CD4-positive, CD25-positive, alpha-beta regulatory T cell (primary cell): ENCODE measurements around the gene FBP1. TPM values are rescaled to one million over a fixed set of nuclear protein-coding genes. Genes with fewer than 3 reads are reported as not detected.

Source experiments
- ATAC-seq, 2 donors: fragments of 150-1000 bp; cut with Tn5 transposase; one replicate each; pipeline ENCODE4 v1.10.0; 2021; ENCODE audit warnings: low read depth in 2 of 2, moderate number of reproducible peaks in 2 of 2, moderate library complexity in 1 of 2
- DNase-seq, 3 donors: peaks; one replicate each; pipeline versions ENCODE4 v3.0.0 to v3.0.0-alpha.2; 2012 to 2022; ENCODE audit warnings: mixed read lengths in 1 of 3
- H3K27ac ChIP-seq: one replicate; pipeline ENCODE4 v1.7.0; 2013; ENCODE audit warnings: mild to moderate bottlenecking, low read length; ENCODE audit not compliant: insufficient read depth, poor library complexity, severe bottlenecking
- H3K27me3 ChIP-seq: one replicate; pipeline ENCODE4 v1.7.0; 2013; ENCODE audit warnings: low read length; ENCODE audit not compliant: control insufficient read depth, insufficient read depth
- H3K36me3 ChIP-seq: one replicate; pipeline ENCODE4 v1.7.0; 2013; ENCODE audit warnings: mild to moderate bottlenecking, low read length, moderate library complexity; ENCODE audit not compliant: control insufficient read depth, insufficient read depth
- H3K4me1 ChIP-seq: 2 replicates; pipeline ENCODE4 v1.7.0; 2013; ENCODE audit warnings: mild to moderate bottlenecking, low read length; ENCODE audit not compliant: insufficient read depth, control insufficient read depth, poor library complexity, severe bottlenecking
- H3K4me3 ChIP-seq: one replicate; pipeline ENCODE4 v1.7.0; 2013; ENCODE audit warnings: low read depth, mild to moderate bottlenecking, low read length, moderate library complexity
- H3K9me3 ChIP-seq, 2 experiments: 1 replicate in 1 of 2; 2 replicates in 1 of 2; pipeline ENCODE4 v1.7.0; 2013; ENCODE audit warnings: low read length in 2 of 2, mild to moderate bottlenecking in 1 of 2, moderate library complexity in 1 of 2; ENCODE audit not compliant: control insufficient read depth in 2 of 2
- H3K27ac Mint-ChIP-seq, 3 donors: one replicate each; pipeline ENCODE4 v1.8.0; 2020 to 2022; ENCODE audit warnings: mild to moderate bottlenecking in 3 of 3, mixed read lengths in 3 of 3, moderate library complexity in 2 of 3
- H3K27me3 Mint-ChIP-seq: one replicate; pipeline ENCODE4 v1.8.0; 2022; ENCODE audit warnings: mild to moderate bottlenecking, mixed read lengths
- H3K36me3 Mint-ChIP-seq: one replicate; pipeline ENCODE4 v1.8.0; 2020; ENCODE audit warnings: mixed read lengths
- H3K4me1 Mint-ChIP-seq, 4 donors: one replicate each; pipeline ENCODE4 v1.8.0; 2020 to 2022; ENCODE audit warnings: mixed read lengths in 4 of 4, mild to moderate bottlenecking in 1 of 4
- H3K4me3 Mint-ChIP-seq, 4 donors: one replicate each; pipeline ENCODE4 v1.8.0; 2020 to 2022; ENCODE audit warnings: mild to moderate bottlenecking in 4 of 4, mixed read lengths in 4 of 4, moderate library complexity in 3 of 4
- H3K9me3 Mint-ChIP-seq, 7 donors: one replicate each; pipeline ENCODE4 v1.8.0; 2020 to 2022; ENCODE audit warnings: mixed read lengths in 7 of 7, mild to moderate bottlenecking in 3 of 7, moderate library complexity in 2 of 7
- polyA plus RNA-seq, 4 donors: library from polyadenylated mRNA; unstranded; fragments of 300-500 nt; fragmentation: Illumina TruSeq; gene quantifications; one replicate each; pipeline ENCODE4 v1.2.3, GENCODE V29; 2021
- total RNA-seq: library from RNA; stranded (reverse); gene quantifications from one replicate; pipeline ENCODE4 v1.2.3, GENCODE V29; 2022

The FBP1 gene
- total and polyA plus RNA-seq, 5 donors from 2014 or later: 0.42 to 9.2 (median 4.8) TPM

DNA sequence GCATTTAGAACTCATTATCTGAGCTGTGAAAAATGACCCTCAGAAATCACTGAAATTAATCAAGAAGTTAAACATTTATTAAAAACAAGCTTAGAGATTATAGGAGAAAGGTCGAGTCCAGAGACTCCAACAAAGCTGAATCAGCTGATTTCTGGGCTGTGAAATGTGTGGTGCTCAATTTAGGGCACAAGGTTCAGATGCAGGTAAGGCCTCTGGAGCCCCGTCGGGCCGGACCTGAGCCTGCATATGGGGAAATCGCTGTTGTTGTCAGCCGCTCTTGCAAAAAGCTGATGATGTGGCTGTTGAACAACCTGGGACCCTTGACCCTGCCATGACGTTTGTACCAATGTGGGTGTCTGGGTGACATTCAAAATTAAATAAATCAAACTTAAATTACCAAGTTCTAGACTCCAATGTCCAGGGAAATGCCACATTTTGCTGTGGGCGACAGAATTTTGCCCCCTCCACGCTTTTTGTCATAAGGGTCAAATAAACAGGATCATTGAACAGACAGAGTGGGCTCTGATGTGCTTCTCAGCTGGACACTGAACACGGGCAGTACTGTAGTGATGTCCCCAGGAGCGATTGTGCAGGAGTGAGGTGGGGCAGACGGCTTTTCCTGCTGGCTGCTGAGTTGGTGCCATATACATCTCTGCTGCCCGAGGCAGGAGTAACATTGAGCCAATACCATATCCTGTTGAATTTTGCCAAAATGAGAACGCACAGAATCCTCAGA, 27.2 kb upstream of the FBP1 start:
- Histone ChIP-seq H3K27me3 (no peaks in the 10 kb centered on the region), H3K4me3 (no peak overlapping the region), H3K4me1 (no peaks in the 10 kb centered on the region), H3K27ac (no peak overlapping the region), H3K9me3 (no peaks in the 10 kb centered on the region), H3K36me3 (no peaks in the 10 kb centered on the region)
- peaks cover 52% of the 10 kb centered on the region for H3K27me3 Mint-ChIP-seq
- no peaks in the 10 kb centered on the region for H3K9me3 Mint-ChIP-seq
- peaks cover 0 to 8% (median 5%) of the 10 kb centered on the region in 4 donors for H3K4me1 Mint-ChIP-seq
- no peak overlapping the region for H3K27ac Mint-ChIP-seq
- H3K36me3 Mint-ChIP-seq: no peaks in the 10 kb centered on the region
- DNase-seq (no peak), ATAC-seq (no peak)
- H3K4me3 Mint-ChIP-seq: no peak overlapping the region

DNA sequence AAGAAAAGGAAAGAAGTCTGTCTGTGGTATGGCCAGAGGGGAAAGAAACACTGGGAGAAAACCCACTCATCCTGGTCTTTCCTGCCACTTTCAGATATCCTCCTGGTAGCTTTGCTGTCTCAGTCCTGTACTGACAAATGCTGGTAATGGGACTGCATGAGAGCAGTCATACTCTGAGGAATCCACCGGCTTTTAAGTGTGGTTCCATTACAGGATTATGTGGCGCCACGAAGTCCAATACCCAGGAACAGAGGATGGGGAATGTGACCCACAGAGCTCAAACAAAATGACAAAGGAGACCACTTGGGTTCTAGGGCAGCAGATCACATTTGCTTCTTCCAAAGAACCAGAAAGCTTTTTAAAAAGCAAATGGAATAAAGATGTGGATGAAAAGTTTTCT, 26.3 kb upstream of the FBP1 start:
- ATAC-seq: no peak

DNA sequence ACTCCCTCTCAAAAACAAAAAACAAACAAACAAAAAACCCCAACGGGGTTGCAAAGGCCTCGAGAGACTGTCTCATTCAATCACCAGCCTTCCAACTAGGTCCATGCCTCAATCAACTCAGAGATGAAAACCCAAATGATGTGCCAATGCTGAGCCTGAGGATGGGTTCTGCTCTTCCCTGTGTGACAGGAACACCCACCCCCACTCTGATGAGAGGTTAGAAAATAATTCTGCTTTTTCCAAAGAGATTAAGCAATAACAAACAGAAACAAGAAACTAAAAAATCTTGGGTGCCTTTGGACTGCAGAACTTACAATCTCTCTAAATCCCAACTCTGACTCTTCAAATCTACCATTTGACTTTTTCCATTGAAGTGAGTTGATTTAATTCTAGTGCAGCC, 25.5 kb upstream of the FBP1 start:
- Mint-ChIP-seq H3K27me3 (peaks cover 49% of the 10 kb centered on the region), H3K4me1 (peaks cover 0 to 6% (median 4%) of the 10 kb centered on the region in 4 donors), H3K27ac (no peak overlapping the region), H3K36me3 (no peaks in the 10 kb centered on the region), H3K9me3 (no peaks in the 10 kb centered on the region), H3K4me3 (no peak overlapping the region)
- H3K9me3 ChIP-seq: no peaks in the 10 kb centered on the region
- DNase-seq (no peak), ATAC-seq (no peak)
- H3K36me3 ChIP-seq: no peaks in the 10 kb centered on the region
- no peak overlapping the region for H3K27ac ChIP-seq
- H3K4me1 ChIP-seq: no peaks in the 10 kb centered on the region
- H3K4me3 ChIP-seq: no peak overlapping the region
- H3K27me3 ChIP-seq: no peaks in the 10 kb centered on the region

More for the DNA sequence above, 26.3 kb upstream of the FBP1 start:
- Histone ChIP-seq H3K27me3 (no peaks in the 10 kb centered on the region), H3K4me3 (no peak overlapping the region), H3K9me3 (no peaks in the 10 kb centered on the region), H3K36me3 (no peaks in the 10 kb centered on the region), H3K4me1 (no peaks in the 10 kb centered on the region), H3K27ac (no peak overlapping the region)
- peaks cover 0 to 8% (median 5%) of the 10 kb centered on the region in 4 donors for H3K4me1 Mint-ChIP-seq
- H3K9me3 Mint-ChIP-seq: no peaks in the 10 kb centered on the region
- no peak overlapping the region for H3K27ac Mint-ChIP-seq
- peak overlapping the region in 1 of 4 donors; percentile 72 for H3K4me3 Mint-ChIP-seq
- H3K27me3 Mint-ChIP-seq: peaks cover 52% of the 10 kb centered on the region
- H3K36me3 Mint-ChIP-seq: no peaks in the 10 kb centered on the region
- no peak for DNase-seq

DNA sequence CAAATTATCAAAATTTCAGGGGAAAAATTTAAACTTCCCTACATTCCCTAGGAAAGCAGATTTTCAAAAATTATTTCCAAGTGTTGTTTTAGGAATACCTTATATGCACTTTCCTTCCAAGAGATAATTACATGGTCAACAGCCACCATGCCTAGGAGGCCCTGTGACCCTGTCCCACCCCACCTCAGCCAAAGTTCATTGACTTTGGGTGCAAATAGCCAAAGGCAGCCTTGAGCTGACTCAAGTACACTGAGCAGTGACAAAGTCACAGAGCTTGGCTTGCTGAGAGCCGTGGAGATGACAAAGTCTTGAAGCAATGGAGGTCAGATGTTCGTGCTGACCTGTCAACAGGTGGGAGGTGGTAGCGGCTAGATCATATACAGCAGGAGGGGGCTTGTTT, 24.3 kb upstream of the FBP1 start:
- Histone ChIP-seq H3K36me3 (no peaks in the 10 kb centered on the region), H3K27ac (no peak overlapping the region), H3K4me1 (no peaks in the 10 kb centered on the region), H3K9me3 (no peaks in the 10 kb centered on the region), H3K27me3 (no peaks in the 10 kb centered on the region), H3K4me3 (no peak overlapping the region)
- Mint-ChIP-seq H3K27ac (no peak overlapping the region), H3K4me3 (no peak overlapping the region), H3K9me3 (no peaks in the 10 kb centered on the region), H3K36me3 (no peaks in the 10 kb centered on the region), H3K27me3 (peaks cover 40% of the 10 kb centered on the region), H3K4me1 (no peaks in the 10 kb centered on the region)
- no peak for ATAC-seq
- no peak for DNase-seq

DNA sequence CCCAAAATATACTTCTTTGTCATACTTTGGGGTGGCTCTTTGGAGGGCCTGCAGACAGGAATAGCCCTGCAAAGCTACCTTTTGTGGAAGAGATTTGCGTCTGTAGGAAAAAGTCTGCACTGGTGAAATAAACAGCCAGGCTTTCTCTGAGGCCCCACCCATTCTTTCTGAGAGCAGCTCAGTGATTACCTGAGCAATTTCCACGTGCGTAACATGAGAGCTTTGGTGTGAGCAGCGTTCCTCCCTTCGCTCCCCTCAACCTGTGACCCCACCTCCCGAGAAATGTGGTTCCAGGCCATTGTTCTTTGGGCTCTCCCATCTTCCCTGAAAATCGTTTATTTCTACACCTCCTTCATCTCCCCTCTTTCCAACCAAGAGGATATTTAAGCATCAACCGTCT, 23.8 kb upstream of the FBP1 start:
- no peaks in the 10 kb centered on the region for H3K4me1 Mint-ChIP-seq
- H3K9me3 Mint-ChIP-seq: no peaks in the 10 kb centered on the region
- H3K27ac ChIP-seq: no peak overlapping the region
- H3K27me3 ChIP-seq: no peaks in the 10 kb centered on the region
- H3K4me3 Mint-ChIP-seq: no peak overlapping the region
- H3K36me3 ChIP-seq: no peaks in the 10 kb centered on the region
- no peak for DNase-seq
- peaks cover 35% of the 10 kb centered on the region for H3K27me3 Mint-ChIP-seq
- H3K4me1 ChIP-seq: no peaks in the 10 kb centered on the region
- H3K36me3 Mint-ChIP-seq: no peaks in the 10 kb centered on the region
- no peak overlapping the region for H3K27ac Mint-ChIP-seq
- no peak for ATAC-seq
- no peak overlapping the region for H3K4me3 ChIP-seq
- H3K9me3 ChIP-seq: no peaks in the 10 kb centered on the region

DNA sequence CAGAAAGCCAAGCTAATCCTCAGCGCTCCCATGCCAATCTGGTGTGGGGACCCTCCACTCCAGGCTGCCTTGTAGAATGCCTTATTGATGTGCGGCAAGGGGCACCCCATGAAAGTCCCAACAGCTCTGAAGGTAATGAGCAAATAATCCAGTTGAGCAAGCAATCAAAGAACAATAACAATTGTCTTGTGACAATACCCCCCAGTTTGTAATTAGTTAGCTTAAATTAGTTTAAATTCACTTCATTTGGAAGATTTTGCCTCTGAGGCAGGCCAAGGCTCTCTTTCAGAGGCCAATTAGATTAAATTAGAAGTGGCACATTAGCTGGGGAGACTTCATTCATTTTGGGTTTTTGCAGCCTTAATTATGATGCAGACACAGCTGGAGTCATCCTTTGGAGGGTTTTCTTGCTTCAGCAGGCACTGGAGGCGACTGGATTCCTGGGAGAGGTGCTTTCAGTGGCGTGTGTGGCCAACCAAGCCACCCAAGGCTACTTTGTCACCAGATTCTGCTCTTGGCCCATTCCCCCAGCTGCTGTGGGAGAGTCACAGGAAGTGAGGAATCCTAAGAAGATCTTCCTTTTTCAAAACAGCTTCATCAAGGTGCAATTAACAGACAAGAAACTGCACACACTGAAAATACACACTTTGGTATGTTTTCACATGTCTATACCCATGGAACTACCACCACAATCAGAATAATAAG, 17.9 kb upstream of the FBP1 start:
- H3K4me3 Mint-ChIP-seq: no peak overlapping the region
- H3K9me3 ChIP-seq: no peaks in the 10 kb centered on the region
- no peak for ATAC-seq

DNA sequence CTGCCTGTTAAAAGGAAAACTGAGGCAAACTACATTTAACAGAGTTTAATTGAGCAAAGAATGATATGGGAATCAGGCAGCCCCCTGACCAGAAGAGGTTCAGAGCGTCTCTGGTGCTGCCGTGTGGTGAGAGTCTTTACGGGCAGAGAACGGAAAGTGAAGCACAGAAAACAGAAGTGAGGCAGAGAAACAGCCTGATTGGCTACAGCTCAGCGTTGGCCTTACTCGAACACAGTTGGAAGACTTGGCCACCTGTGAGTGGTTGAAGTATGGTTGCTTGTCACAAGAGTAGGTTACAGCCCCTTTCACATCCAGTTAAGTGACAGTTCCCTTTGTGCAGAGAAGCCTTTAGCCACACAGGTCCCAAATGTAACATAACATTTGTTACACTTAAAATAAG, 16.9 kb upstream of the FBP1 start:
- Histone ChIP-seq H3K4me1 (peaks cover 10% of the 10 kb centered on the region), H3K4me3 (peak overlapping the region; percentile 57), H3K27me3 (no peaks in the 10 kb centered on the region), H3K27ac (no peak overlapping the region), H3K9me3 (no peaks in the 10 kb centered on the region), H3K36me3 (no peaks in the 10 kb centered on the region)
- H3K4me1 Mint-ChIP-seq: peaks cover 3 to 14% (median 7%) of the 10 kb centered on the region in 4 donors
- H3K4me3 Mint-ChIP-seq: peak overlapping the region in 3 of 4 donors; percentile 56 to 68 (median 68)
- H3K9me3 Mint-ChIP-seq: peaks cover 0 to 2% (median 0%) of the 10 kb centered on the region in 7 donors
- peaks cover 4% of the 10 kb centered on the region for H3K27me3 Mint-ChIP-seq
- H3K36me3 Mint-ChIP-seq: no peaks in the 10 kb centered on the region
- peak overlapping the region; percentile 37 to 43 (median 43) for H3K27ac Mint-ChIP-seq
- DNase-seq (peak in 2 of 3 donors; percentile 36 to 74), ATAC-seq (peak; percentile 88 to 96)

More for the DNA sequence above, 17.9 kb upstream of the FBP1 start:
- Histone ChIP-seq H3K4me3 (no peak overlapping the region), H3K27me3 (no peaks in the 10 kb centered on the region), H3K27ac (no peak overlapping the region), H3K36me3 (no peaks in the 10 kb centered on the region), H3K4me1 (peaks cover 10% of the 10 kb centered on the region)
- H3K36me3 Mint-ChIP-seq: no peaks in the 10 kb centered on the region
- H3K9me3 Mint-ChIP-seq: peaks cover 0 to 1% (median 0%) of the 10 kb centered on the region in 7 donors
- peaks cover 4% of the 10 kb centered on the region for H3K27me3 Mint-ChIP-seq
- DNase-seq: no peak
- H3K4me1 Mint-ChIP-seq: peaks cover 3 to 14% (median 7%) of the 10 kb centered on the region in 4 donors
- H3K27ac Mint-ChIP-seq: no peak overlapping the region
